OCI-LY7 (cell line): ENCODE measurements around the gene GRID2. TPM values are rescaled to one million over a fixed set of nuclear protein-coding genes. Genes with fewer than 3 reads are reported as not detected.

Experiments used
- BruUV-seq: library from RNA; stranded (reverse); fragments of 400-500 nt; replicated peaks from 2 replicates; lab custom pipeline; 2021; lab: Mats Ljungman, UMichigan
- CTCF ChIA-PET: fragments of 300-600 bp; sonication (Branson Sonifier 250); formaldehyde crosslinking; loops from one replicate; lab custom pipeline; 2022; ENCODE audit warnings: antibody characterized with exemption; ENCODE audit not compliant: unreplicated experiment; lab: Charles Lee
- POLR2A ChIA-PET: fragments of 300-600 bp; sonication (Branson Sonifier 250); formaldehyde crosslinking; loops from one replicate; lab custom pipeline; 2022; ENCODE audit warnings: antibody characterized with exemption; lab: Charles Lee
- DNase-seq: peaks from one replicate; pipeline ENCODE4 v3.0.0-alpha.2; 2015; ENCODE audit warnings: low spot score
- H2AFZ ChIP-seq: fragments of 200-600 bp; sonication (generic), shearing (Covaris generic); 2 replicates; pipeline ENCODE4 v1.6.1; 2014; ENCODE audit warnings: mild to moderate bottlenecking, antibody characterized with exemption, low read length, moderate library complexity
- H3K27ac ChIP-seq: fragments of 200-600 bp; sonication (generic); 2 replicates; pipeline ENCODE4 v1.5.1; 2014; ENCODE audit warnings: mixed run types, low read depth, mild to moderate bottlenecking, moderate library complexity, low read length, inconsistent platforms; ENCODE audit not compliant: poor library complexity, severe bottlenecking
- H3K36me3 ChIP-seq: fragments of 200-600 bp; sonication (generic); 2 replicates; pipeline ENCODE4 v1.6.1; 2014; ENCODE audit warnings: mild to moderate bottlenecking, antibody characterized with exemption, low read length, moderate library complexity, mixed read lengths; ENCODE audit not compliant: insufficient read depth
- H3K4me1 ChIP-seq: fragments of 200-600 bp; sonication (generic); 2 replicates; pipeline ENCODE4 v1.5.1; 2014; ENCODE audit warnings: mild to moderate bottlenecking, low read length; ENCODE audit not compliant: insufficient read depth, poor library complexity, severe bottlenecking
- H3K4me2 ChIP-seq: fragments of 200-600 bp; sonication (generic); 2 replicates; pipeline ENCODE4 v1.6.1; 2014; ENCODE audit warnings: mild to moderate bottlenecking, low read length
- H3K4me3 ChIP-seq: fragments of 200-600 bp; sonication (generic); 2 replicates; pipeline ENCODE4 v1.5.1; 2014; ENCODE audit warnings: mild to moderate bottlenecking, low read depth, low read length; ENCODE audit not compliant: poor library complexity, severe bottlenecking
- H3K79me2 ChIP-seq: fragments of 200-600 bp; sonication (generic); 2 replicates; pipeline ENCODE4 v1.6.1; 2016; ENCODE audit warnings: low read depth, mild to moderate bottlenecking, low read length, moderate library complexity, mixed read lengths; ENCODE audit not compliant: insufficient read depth
- H3K9me2 ChIP-seq: fragments of 200-600 bp; sonication (generic); 2 replicates; pipeline ENCODE4 v1.6.1; 2016; ENCODE audit warnings: mild to moderate bottlenecking, low read length, mixed read lengths; ENCODE audit not compliant: insufficient read depth
- H3K9me3 ChIP-seq: fragments of 200-600 bp; sonication (generic); 2 replicates; pipeline ENCODE4 v1.6.1; 2014; ENCODE audit warnings: mild to moderate bottlenecking, mixed run types, low read length, mixed read lengths
- H4K20me1 ChIP-seq: fragments of 200-600 bp; sonication (generic); 2 replicates; pipeline ENCODE4 v1.6.1; 2014; ENCODE audit warnings: mild to moderate bottlenecking, antibody characterized with exemption, low read length, moderate library complexity, mixed read lengths; ENCODE audit not compliant: insufficient read depth
- CTCF ChIP-seq: fragments of 200-600 bp; sonication (generic); conservative IDR thresholded peaks from 2 replicates; pipeline ENCODE4 v1.5.1; 2014; ENCODE audit warnings: mild to moderate bottlenecking, antibody characterized with exemption, low read length, moderate library complexity, mixed read lengths
- EZH2phosphoT487 ChIP-seq: fragments of 200-600 bp; sonication (generic); IDR thresholded peaks from 2 replicates; pipeline ENCODE4 v1.6.1; 2018; ENCODE audit warnings: low read depth, borderline replicate concordance, mild to moderate bottlenecking, mixed run types, antibody characterized with exemption, low read length, moderate library complexity, mixed read lengths
- intact Hi-C: fragments of 100-400 bp; cut with micrococcal nuclease; formaldehyde crosslinking; loops from one replicate; pipeline ENCODE4 v1.10.0; 2022; ENCODE audit not compliant: unreplicated experiment
- total RNA-seq, 2 experiments: library from RNA; depleted of rRNA in 1 of 2; stranded (reverse); fragments of >200 nt in 1 of 2; shearing (Covaris generic) in 1 of 2; gene quantifications; 2 replicates each; pipeline ENCODE4 v1.2.3, GENCODE V29; 2014 to 2022

The GRID2 gene
- total RNA-seq, 2 experiments from 2014 or later = not detected

GRCh38 chr4:92629302-92629701 lies 325.5 kb downstream of the GRID2 start:
- no peak for DNase-seq

GRCh38 chr4:92634882-92635281 lies 331.1 kb downstream of the GRID2 start:
- DNase-seq = no peak
- ChIA-PET POLR2A (interaction anchor here (0.7 kb wide), 1 partner anchor 73 kb away, joined by 3 read pairs; no protein-coding TSS in a partner anchor), CTCF (no interaction called here)
- Histone ChIP-seq H3K4me1 (no peaks in the 10 kb centered on the region), H3K4me2 (no peak overlapping the region), H3K36me3 (no peaks in the 10 kb centered on the region), H3K9me3 (no peaks in the 10 kb centered on the region), H3K4me3 (no peak overlapping the region), H3K9me2 (no peaks in the 10 kb centered on the region), H3K79me2 (no peaks in the 10 kb centered on the region), H2AFZ (no peak overlapping the region), H3K27ac (no peak overlapping the region), H4K20me1 (no peaks in the 10 kb centered on the region)
- intact Hi-C loops = no loop called here
- no TSS peak for BruUV-seq
- no peak for TF ChIP-seq EZH2phosphoT487
- no peak for TF ChIP-seq CTCF

More at GRCh38 chr4:92629302-92629701, 325.5 kb downstream of the GRID2 start:
- TF ChIP-seq CTCF (no peak), EZH2phosphoT487 (no peak)
- no TSS peak for BruUV-seq
- Histone ChIP-seq H3K36me3 (no peaks in the 10 kb centered on the region), H3K27ac (no peak overlapping the region), H2AFZ (no peak overlapping the region), H3K9me3 (no peaks in the 10 kb centered on the region), H3K9me2 (no peaks in the 10 kb centered on the region), H3K4me2 (no peak overlapping the region), H3K4me3 (no peak overlapping the region), H3K4me1 (no peaks in the 10 kb centered on the region), H4K20me1 (no peaks in the 10 kb centered on the region), H3K79me2 (no peaks in the 10 kb centered on the region)
- ChIA-PET CTCF (no interaction called here), POLR2A (no interaction called here)
- intact Hi-C loops = no loop called here

GRCh38 chr4:92636038-92636806 lies 332.5 kb downstream of the GRID2 start:
- Histone ChIP-seq H3K79me2 (no peaks in the 10 kb centered on the region), H3K9me2 (no peaks in the 10 kb centered on the region), H3K4me3 (no peak overlapping the region), H3K27ac (no peak overlapping the region), H3K4me2 (no peak overlapping the region), H3K9me3 (no peaks in the 10 kb centered on the region), H4K20me1 (no peaks in the 10 kb centered on the region), H2AFZ (no peak overlapping the region), H3K4me1 (no peaks in the 10 kb centered on the region), H3K36me3 (no peaks in the 10 kb centered on the region)
- CTCF ChIA-PET = no interaction called here
- POLR2A ChIA-PET = no interaction called here
- TF ChIP-seq EZH2phosphoT487 = no peak
- TF ChIP-seq CTCF = no peak
- no peak for DNase-seq
- intact Hi-C loops = no loop called here
- BruUV-seq = no TSS peak
